Neuron (in vitro differentiated cells): ENCODE results near the gene PGA5.

Experiments used
- H2AFZ ChIP-seq: one replicate; pipeline ENCODE4 v1.6.1; 2013; ENCODE audit warnings: low read depth, mild to moderate bottlenecking, inconsistent platforms, low read length, moderate library complexity
- H3K27me3 ChIP-seq: one replicate; pipeline ENCODE4 v1.6.1; 2013; ENCODE audit warnings: low read length; ENCODE audit not compliant: insufficient read depth
- H3K36me3 ChIP-seq: one replicate; pipeline ENCODE4 v1.6.1; 2013; ENCODE audit warnings: low read length; ENCODE audit not compliant: insufficient read depth
- H3K4me1 ChIP-seq: one replicate; pipeline ENCODE4 v1.6.1; 2013; ENCODE audit warnings: low read length; ENCODE audit not compliant: insufficient read depth
- H3K4me3 ChIP-seq: 2 replicates; pipeline ENCODE4 v1.5.1; 2013; ENCODE audit warnings: mild to moderate bottlenecking, low read length, moderate library complexity
- H3K9me3 ChIP-seq: one replicate; pipeline ENCODE4 v1.6.1; 2013; ENCODE audit warnings: low read length

PGA5 gene

DNA sequence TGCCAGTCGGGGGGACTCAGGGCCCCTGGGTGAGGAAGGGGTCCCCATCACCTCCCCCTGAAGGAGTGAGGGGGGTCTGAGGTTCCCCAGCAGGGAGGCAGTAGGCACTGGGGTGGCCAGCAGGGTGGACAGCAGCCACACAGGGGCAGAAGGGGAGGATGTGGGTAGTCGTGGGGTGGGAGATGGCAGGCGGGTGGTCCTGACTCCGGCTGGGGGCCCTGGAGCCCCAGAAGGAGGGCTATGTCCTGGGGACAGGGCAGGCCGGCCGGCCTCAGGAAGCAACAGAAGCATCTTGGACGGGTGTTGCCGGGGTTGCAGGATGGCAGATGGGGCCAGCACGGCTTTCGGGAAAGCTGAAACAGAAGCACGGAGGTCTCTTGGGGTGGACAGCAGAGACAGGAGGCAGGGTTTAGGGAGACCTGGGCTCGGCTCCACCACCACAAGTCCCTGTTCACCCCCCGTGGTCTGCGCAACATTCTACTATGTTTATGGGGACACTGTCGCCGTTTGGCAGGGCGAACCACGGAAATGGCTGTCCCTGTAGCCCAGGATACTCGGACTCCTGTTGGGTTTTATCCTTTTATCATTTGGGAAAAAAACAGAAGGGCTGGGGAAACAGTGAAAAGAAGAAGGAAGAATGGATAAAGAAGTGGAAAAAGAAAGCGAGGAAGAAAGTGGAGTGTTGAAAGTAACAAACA lies 40.1 kb downstream of the PGA5 start:
- H3K4me3 ChIP-seq, result no peak overlapping the region
- no peak overlapping the region for H2AFZ ChIP-seq

DNA sequence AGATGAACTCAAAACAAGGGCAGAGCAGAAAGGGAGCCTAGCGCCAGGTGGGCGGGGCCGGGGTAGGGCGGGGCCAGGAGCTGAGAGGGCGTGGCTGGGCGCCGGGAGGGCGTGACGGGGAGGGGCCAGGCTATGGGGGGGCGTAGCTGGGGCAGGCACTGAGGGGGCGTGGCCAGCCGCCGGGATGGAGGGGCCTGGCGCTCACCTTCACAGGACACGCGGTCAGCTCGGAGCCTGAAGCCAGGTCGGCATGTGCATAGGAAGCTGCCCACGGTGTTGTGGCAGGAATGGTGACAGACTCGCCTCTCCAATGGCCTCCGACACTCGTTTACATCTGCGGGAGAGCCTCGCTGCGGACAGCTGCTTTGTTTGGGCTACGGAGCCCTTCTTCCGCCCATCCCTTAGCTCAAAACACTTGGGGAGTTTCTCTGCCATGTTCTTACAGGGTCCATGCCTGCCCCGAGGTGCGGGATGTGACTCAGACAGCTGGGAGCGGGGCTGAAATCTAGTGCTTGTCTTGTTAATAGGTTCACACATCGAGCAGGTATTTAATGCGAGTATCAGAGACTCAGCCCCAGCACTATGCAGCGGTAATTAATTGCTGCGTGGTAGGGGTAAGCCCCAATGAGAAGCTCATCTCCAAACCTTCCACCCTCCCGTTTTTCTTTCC lies 40.7 kb downstream of the PGA5 start:
- H3K4me1 ChIP-seq, result no peaks in the 10 kb centered on the region
- H3K36me3 ChIP-seq, result peaks cover 3% of the 10 kb centered on the region
- no peaks in the 10 kb centered on the region for H3K27me3 ChIP-seq
- no peak overlapping the region for H2AFZ ChIP-seq
- no peaks in the 10 kb centered on the region for H3K9me3 ChIP-seq
- no peak overlapping the region for H3K4me3 ChIP-seq

More for the DNA sequence above, 40.1 kb downstream of the PGA5 start:
- no peaks in the 10 kb centered on the region for H3K9me3 ChIP-seq
- H3K4me1 ChIP-seq, result no peaks in the 10 kb centered on the region
- no peaks in the 10 kb centered on the region for H3K27me3 ChIP-seq
- H3K36me3 ChIP-seq, result peaks cover 3% of the 10 kb centered on the region

DNA sequence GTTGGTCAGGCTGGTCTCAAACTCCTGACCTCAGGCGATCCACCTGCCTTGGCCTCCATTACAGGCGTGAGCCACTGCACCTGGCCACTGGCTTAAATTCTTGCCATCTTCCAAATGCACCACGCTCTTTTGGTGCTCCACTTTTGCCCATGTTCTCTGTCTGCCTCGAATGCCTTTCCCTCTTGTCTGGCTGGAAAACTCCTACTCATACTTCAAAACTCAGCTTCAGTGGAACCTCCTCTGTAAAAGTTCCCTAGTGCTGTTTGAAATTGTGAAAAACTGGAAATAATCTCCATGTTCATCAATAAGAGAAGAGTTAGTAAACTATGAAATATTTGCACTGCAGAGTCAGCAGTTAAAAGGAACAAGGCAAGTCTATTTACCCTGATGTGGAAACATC lies 42.6 kb downstream of the PGA5 start:
- H2AFZ ChIP-seq, result no peak overlapping the region
- H3K4me1 ChIP-seq, result no peaks in the 10 kb centered on the region
- H3K36me3 ChIP-seq, result peaks cover 3% of the 10 kb centered on the region
- H3K9me3 ChIP-seq, result no peaks in the 10 kb centered on the region
- H3K27me3 ChIP-seq, result no peaks in the 10 kb centered on the region
- no peak overlapping the region for H3K4me3 ChIP-seq

DNA sequence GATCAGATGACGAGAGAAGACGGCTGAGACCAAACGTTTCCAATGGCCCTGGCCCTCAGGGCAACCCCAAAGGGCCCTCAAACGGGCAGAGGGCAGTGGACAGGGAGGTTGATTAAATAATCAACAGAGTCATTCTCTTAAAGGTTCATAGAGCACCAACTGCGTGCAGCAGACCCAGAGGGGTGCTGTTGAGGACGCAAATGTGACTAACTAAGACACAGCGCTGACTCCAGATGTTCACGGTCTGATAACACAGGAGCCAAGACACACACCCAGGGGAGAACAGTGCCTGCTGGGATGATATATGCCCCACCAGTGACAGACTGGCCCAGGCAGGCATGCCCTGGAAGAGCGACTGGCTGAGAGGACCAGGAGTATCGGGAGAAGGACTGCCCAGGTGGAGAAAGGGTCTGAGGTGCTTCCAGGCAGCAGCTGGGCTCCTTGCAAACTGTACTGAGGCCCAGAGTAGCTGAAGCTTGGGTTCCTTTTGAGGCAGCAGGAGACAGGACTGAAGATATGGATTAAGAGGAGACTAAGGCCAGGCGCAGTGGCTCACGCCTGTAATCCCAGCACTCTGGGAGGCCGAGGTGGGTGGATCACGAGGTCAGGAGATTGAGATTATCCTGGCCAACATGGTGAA lies 46.5 kb downstream of the PGA5 start:
- H3K27me3 ChIP-seq, result no peaks in the 10 kb centered on the region
- no peak overlapping the region for H3K4me3 ChIP-seq

DNA sequence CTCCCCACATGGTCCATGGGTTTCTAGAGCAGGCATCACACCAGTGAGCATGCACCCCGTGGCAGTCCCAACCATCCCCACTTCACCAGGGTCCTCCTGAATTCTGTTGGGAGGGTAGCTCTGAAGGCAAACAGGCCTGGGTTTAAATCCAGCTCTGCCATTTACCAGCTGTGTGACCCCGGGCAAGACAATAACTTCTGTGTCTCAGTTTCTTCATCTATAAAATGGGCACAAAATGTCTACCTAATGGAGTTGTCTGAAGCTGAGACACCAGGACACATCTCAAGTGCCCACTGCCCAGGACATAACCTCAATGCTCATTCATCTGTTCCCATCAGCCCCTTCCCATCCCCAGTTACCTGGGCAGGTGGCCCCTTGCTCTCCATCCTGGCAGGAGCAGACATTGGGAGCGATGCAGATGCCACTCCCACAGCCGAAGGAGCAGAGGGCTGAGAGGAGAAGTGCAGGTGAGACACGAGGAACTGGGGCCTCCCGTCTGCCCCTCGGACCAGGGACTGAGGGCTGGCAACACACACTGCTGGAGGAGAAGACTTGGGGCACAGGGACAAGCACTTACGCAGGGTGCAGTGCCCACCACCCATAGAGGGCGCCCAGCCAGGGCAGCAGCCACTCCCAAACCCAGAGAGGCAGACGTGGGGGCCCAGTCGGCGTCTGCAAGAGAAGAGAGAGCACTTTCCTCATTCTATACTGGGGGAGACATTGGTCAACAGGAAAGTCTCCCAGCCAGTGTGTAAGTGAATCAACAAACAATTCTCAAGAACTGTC lies 50.1 kb downstream of the PGA5 start:
- no peaks in the 10 kb centered on the region for H3K27me3 ChIP-seq
- H2AFZ ChIP-seq, result no peak overlapping the region
- no peaks in the 10 kb centered on the region for H3K9me3 ChIP-seq
- no peak overlapping the region for H3K4me3 ChIP-seq
- H3K36me3 ChIP-seq, result no peaks in the 10 kb centered on the region
- H3K4me1 ChIP-seq, result peaks cover 11% of the 10 kb centered on the region

More for the DNA sequence above, 46.5 kb downstream of the PGA5 start:
- no peak overlapping the region for H2AFZ ChIP-seq
- H3K36me3 ChIP-seq, result peaks cover 3% of the 10 kb centered on the region
- H3K9me3 ChIP-seq, result no peaks in the 10 kb centered on the region
- no peaks in the 10 kb centered on the region for H3K4me1 ChIP-seq

DNA sequence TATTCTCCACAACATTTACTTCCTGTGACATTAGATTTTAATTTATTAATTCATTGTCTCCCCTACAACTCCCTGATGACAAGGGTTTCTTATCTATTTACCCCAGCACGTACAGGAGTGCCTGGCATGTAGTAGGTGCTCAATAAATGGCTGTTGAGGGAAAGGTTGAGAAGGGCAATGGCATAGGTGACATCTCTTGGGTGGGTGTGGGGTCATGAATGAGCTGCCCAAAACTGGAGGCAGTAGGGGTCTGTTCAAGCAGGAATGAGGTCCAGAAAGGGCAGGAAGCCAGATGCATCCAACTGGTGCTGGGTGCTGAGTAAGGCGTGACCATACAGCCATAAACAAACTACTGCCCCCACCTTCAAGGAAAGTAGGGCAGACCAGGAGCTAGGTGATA lies 51.4 kb downstream of the PGA5 start:
- Histone ChIP-seq H3K9me3 (no peaks in the 10 kb centered on the region), H2AFZ (no peak overlapping the region), H3K27me3 (no peaks in the 10 kb centered on the region), H3K36me3 (peaks cover 4% of the 10 kb centered on the region), H3K4me1 (peaks cover 15% of the 10 kb centered on the region), H3K4me3 (no peak overlapping the region)

DNA sequence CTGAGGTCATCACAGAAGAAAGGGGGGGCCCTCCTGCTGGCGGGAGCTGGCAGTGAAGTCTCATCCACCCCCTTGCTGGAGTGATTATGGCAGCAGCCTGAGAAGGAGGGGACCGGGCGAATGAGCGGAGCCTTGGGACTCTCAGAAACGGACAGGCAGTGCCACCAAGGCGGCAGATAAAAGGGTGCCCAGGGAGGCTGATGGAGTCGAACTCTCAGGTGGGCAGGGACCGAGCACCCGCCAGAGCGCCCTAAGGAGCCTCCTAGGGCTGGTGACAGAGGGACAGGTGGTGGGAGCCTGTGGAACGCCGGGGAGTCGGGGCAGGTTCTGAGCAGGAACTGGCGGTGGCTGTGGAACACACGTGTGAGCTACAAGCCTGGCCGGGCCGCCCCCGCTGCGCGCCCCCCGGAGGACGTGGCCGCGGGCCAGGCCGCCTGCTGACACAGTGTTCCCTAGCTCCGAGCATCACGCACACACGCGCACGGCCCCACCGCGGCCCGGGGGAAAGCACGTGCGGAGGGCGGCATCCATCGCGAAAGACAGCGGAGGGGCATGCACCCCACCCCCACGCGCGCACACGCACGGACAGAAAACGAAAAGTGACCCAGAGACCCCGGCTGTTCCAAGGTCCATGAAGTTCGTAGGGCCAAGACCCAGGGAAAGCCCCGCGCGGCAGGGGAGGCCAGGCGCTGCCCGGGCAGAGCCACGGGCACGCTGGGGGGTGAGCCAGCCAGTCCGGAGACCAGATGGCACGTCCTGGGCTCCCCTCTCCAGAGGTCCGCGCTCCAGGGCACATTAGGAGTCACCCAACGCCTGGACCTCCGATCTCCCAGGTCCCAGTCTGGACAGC lies 53.1 kb downstream of the PGA5 start:
- peaks cover 31% of the 10 kb centered on the region for H3K4me1 ChIP-seq
- peak overlapping the region; percentile 29 for H3K4me3 ChIP-seq
- no peaks in the 10 kb centered on the region for H3K9me3 ChIP-seq
- peaks cover 20% of the 10 kb centered on the region for H3K36me3 ChIP-seq
- H2AFZ ChIP-seq, result no peak overlapping the region
- H3K27me3 ChIP-seq, result no peaks in the 10 kb centered on the region

DNA sequence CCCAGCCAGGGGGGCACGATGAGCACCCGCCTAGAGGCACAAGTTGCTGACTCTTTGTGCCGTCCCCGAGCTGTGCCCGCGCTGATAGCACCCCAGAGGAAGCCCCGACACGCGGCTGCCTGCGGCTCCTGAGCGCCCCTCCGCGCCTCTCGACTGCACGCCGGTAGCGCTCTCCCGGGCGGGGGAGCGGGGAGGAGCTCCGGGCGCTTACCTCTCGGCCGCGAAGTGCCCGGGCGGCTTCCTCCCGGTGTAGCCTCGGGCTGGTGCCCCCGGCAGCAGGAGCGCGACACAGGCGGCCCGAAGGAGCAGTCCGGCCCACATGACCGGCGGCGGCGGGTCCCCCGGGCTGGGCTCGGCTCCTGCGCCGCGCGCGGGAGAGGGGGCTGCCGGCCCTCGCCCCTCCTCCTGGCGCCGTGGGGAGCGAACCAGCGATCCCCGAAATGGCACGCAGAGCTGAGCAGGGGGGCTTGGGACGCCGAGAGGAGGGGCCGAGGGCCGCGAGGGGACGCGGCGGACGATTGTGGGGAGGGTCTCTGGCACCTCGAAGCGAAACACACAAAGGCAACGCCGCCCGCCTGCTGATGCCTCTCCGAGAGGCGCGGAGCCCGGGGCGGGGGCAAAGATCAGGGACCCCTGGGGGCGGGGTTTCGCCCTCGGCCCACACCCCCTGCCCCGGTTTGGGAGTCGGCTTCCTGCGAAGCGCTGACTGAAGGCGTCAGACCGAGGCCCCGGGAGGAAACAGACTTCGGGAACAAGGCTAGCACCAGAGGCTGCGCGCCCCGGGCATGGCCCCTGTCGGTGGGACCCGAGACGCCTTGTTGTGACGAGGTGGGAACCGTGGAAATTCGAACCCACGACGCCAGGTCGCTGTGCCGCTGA lies 54.0 kb downstream of the PGA5 start, which contains the start of gene VWCE:
Gene VWCE (minus strand): TSS at position 600 of the 879 bp plus-strand sequence. CDS start 279 bp downstream, at position 321.
- Histone ChIP-seq H3K4me1 (peaks cover 33% of the 10 kb centered on the region), H3K36me3 (peaks cover 29% of the 10 kb centered on the region), H3K9me3 (no peaks in the 10 kb centered on the region), H2AFZ (no peak within 1 kb of the TSS), H3K27me3 (no peaks in the 10 kb centered on the region), H3K4me3 (peak within 1 kb of the TSS; percentile 29)

DNA sequence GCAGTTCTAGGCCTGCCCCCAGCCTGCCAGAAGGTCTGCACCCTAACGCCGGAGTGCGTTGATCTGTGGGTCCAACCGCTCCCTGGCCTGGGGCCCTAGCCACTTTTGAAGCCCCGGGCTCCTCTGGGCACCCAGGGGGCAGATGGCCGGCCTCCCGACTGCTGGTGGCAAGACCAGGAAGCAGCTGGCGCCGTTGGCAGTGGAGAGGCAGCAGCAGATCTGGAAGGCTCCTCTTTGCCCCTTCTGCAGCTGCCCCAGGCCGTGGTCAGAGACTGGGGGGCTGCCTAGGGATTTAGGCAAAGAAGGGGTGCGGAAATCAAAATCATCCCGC lies 54.6 kb downstream of the PGA5 start:
- peaks cover 33% of the 10 kb centered on the region for H3K4me1 ChIP-seq
- H3K4me3 ChIP-seq, result no peak overlapping the region
- H2AFZ ChIP-seq, result no peak overlapping the region
- H3K36me3 ChIP-seq, result peaks cover 35% of the 10 kb centered on the region
- H3K9me3 ChIP-seq, result peaks cover 3% of the 10 kb centered on the region
- H3K27me3 ChIP-seq, result no peaks in the 10 kb centered on the region

DNA sequence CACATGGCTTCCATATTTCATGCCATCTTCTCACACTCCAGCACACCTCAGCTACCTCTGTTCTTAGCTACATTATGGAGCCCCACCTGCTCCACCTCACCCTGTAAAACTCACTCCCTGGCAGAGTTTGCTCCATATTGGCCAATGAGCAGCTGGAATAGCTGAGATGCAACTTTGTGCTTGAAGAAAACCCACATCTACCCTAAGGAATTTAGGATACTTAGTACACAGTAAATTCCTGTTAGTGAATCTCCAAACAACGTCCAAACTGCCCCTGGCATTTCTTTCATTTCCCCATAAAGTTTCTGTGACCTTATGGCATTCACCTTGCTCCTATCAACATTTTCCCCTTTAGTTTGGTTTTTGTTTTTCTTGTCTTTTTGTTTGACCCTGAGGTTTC lies 56.4 kb downstream of the PGA5 start:
- peaks cover 53% of the 10 kb centered on the region for H3K36me3 ChIP-seq

DNA sequence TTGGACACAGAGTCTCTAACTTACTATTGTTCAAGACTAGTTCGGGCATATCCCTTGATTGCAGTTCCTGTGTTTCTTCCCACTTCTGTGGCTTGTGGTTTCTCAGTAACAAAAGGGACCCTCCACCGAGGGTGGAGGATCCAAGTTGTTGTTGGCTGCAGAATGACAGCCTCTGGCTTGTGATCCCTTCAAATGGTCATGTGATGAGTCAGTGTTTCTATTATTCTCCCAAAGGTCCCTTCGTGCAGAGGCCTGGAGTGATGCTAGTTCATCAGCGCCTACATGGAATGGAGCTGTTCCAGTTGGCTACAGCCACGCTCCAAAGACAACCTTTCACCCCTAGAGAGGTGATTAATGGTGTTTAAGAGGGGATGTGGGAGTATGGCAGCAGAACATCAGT lies 56.8 kb downstream of the PGA5 start:
- no peak overlapping the region for H2AFZ ChIP-seq
- H3K36me3 ChIP-seq, result peaks cover 57% of the 10 kb centered on the region
- H3K27me3 ChIP-seq, result no peaks in the 10 kb centered on the region
- H3K4me1 ChIP-seq, result peaks cover 33% of the 10 kb centered on the region
- H3K4me3 ChIP-seq, result no peak overlapping the region
- H3K9me3 ChIP-seq, result peaks cover 4% of the 10 kb centered on the region

More for the DNA sequence above, 56.4 kb downstream of the PGA5 start:
- Histone ChIP-seq H3K4me1 (peaks cover 33% of the 10 kb centered on the region), H3K9me3 (peaks cover 4% of the 10 kb centered on the region), H2AFZ (no peak overlapping the region), H3K4me3 (no peak overlapping the region), H3K27me3 (no peaks in the 10 kb centered on the region)
